PC-9 (cell line): ENCODE results near the gene FERD3L.

ENCODE experiments used
- EZH2 ChIP-seq: fragments of 200-600 bp; sonication (generic); IDR thresholded peaks from 2 replicates; pipeline ENCODE4 v1.8.0; 2017; ENCODE audit warnings: antibody characterized with exemption, low read depth
- TF ChIP-seq, protein P1 (sequence below): fragments of 200-600 bp; sonication (generic); conservative IDR thresholded peaks from 2 replicates; pipeline ENCODE4 v1.6.1; 2017; ENCODE audit warnings: mixed run types, antibody characterized with exemption, mild to moderate bottlenecking, moderate library complexity

- TF ChIP-seq, protein P1, sequence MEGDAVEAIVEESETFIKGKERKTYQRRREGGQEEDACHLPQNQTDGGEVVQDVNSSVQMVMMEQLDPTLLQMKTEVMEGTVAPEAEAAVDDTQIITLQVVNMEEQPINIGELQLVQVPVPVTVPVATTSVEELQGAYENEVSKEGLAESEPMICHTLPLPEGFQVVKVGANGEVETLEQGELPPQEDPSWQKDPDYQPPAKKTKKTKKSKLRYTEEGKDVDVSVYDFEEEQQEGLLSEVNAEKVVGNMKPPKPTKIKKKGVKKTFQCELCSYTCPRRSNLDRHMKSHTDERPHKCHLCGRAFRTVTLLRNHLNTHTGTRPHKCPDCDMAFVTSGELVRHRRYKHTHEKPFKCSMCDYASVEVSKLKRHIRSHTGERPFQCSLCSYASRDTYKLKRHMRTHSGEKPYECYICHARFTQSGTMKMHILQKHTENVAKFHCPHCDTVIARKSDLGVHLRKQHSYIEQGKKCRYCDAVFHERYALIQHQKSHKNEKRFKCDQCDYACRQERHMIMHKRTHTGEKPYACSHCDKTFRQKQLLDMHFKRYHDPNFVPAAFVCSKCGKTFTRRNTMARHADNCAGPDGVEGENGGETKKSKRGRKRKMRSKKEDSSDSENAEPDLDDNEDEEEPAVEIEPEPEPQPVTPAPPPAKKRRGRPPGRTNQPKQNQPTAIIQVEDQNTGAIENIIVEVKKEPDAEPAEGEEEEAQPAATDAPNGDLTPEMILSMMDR: no peak
- TF ChIP-seq EZH2: no peak
These were observed 35.9 kb downstream of the FERD3L start for GRCh38 chr7:19109000-19109946.
